Urinary bladder (tissue), 4 donors: ENCODE measurements around the gene ITPK1. TPM values are rescaled to one million over a fixed set of nuclear protein-coding genes. Genes with fewer than 3 reads are reported as not detected.

Experiments
- DNase-seq: peaks from one replicate; pipeline ENCODE4 v3.0.0-alpha.2; 2015; ENCODE audit errors: extremely low spot score
- H3K27ac ChIP-seq: one replicate; pipeline ENCODE4 v1.5.1; 2013; ENCODE audit warnings: low read depth, mild to moderate bottlenecking, moderate library complexity
- H3K36me3 ChIP-seq: one replicate; pipeline ENCODE4 v1.6.1; 2013; ENCODE audit warnings: mild to moderate bottlenecking, moderate library complexity; ENCODE audit not compliant: insufficient read depth
- H3K4me1 ChIP-seq: one replicate; pipeline ENCODE4 v1.6.1; 2013; ENCODE audit warnings: mild to moderate bottlenecking, moderate library complexity; ENCODE audit not compliant: insufficient read depth
- H3K4me3 ChIP-seq: one replicate; pipeline ENCODE4 v1.5.1; 2013; ENCODE audit warnings: low read depth, low read length
- WGBS: extraction: QIAGEN DNeasy Blood & Tissue Kit; methylation state at CpG from one replicate; pipeline ENCODE4 v1.1.7; 2013; 5-methylcytosine and 5-hydroxymethylcytosine counted together
- polyA plus RNA-seq: library from polyadenylated mRNA; stranded (reverse); fragments of 200-250 nt; gene quantifications from one replicate; pipeline ENCODE4 v1.2.3, GENCODE V29; 2013
- total RNA-seq: library from RNA; depleted of rRNA; stranded (reverse); fragments of >200 nt; gene quantifications from one replicate; pipeline ENCODE4 v1.2.3, GENCODE V29; 2014
- donor health status: healthy with polysubstance abuse.
- donor health status: healthy.

The ITPK1 gene
- total and polyA plus RNA-seq, 2 donors, result 15.8 to 109 TPM

DNA sequence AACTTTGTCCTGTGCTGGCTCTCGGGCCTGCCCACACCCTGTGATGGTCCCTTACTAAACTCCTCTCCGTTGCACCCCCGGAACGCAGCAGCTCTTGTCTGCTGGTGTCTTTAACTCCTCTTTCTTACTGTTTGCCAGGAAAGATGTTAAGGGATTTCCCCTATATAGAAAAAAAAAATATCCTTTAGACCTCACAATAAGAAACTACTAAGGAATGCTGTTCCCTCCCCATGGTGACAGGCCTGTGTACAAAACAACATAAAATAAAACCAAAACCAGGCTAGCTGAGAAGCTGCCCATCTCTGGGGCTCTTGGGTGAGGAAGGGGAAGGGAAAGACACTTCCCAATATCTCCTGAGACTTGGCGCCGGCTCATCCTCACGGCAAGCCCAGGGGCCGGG, 97.4 kb downstream of the ITPK1 start:
- Histone ChIP-seq H3K4me1 (no peaks in the 10 kb centered on the region), H3K27ac (no peak overlapping the region)

DNA sequence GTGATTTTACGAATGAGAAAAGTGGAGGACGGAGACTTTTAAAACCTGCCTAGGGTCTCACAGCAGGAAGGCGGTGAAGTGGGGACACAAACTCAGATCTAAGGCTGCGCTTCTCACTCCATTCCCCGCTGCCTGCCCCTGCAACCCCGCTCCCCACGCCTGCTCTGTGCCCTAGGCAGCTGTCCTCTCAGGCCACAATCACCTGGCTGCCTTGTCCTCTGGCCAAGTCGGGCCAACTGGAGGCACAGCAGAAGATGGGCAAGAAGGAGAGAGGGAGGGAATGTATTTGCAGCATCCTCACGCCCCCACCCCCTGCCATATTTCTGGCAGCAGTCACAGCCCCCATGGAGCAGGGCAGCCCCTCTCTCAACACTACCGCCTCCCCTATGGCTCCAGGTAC, 97.8 kb downstream of the ITPK1 start:
- Histone ChIP-seq H3K27ac (no peak overlapping the region), H3K4me1 (no peaks in the 10 kb centered on the region)
- DNase-seq, result no peak

More for the DNA sequence above, 97.4 kb downstream of the ITPK1 start:
- Histone ChIP-seq H3K36me3 (no peaks in the 10 kb centered on the region), H3K4me3 (no peak overlapping the region)
- no peak for DNase-seq
- WGBS, result 47% methylated on average over 8 of the region's 8 CpGs

DNA sequence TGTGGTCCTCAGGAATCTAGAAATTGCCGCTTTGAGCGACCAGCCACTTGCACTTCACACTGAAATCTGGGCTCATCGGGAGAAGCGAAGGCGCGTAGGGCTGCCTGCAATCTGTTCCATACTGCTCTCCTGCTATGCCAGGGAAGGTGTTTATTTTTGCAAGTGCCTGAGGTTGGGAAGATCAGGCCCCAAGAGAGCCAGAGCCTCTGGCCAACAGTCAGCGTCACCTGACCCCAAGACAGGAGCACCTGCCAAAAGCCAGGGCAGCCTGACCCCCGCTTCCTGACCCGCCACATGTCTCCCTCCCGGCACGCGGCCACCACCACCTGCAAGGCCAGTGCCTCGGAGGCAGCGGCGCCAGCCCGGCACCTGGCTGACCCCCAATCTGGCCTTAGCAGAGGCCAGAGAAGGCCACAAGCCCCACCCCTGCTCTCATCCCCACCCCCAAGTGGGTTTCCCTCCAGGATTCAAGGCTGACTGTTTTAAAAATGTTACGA, 98.4 kb downstream of the ITPK1 start:
- Histone ChIP-seq H3K27ac (no peak overlapping the region), H3K4me1 (no peaks in the 10 kb centered on the region), H3K4me3 (no peak overlapping the region), H3K36me3 (no peaks in the 10 kb centered on the region)
- DNase-seq, result no peak
- WGBS, result 77% methylated on average over 17 of the region's 17 CpGs

More for the DNA sequence above, 97.8 kb downstream of the ITPK1 start:
- Histone ChIP-seq H3K36me3 (no peaks in the 10 kb centered on the region), H3K4me3 (no peak overlapping the region)
- 91% methylated on average over 10 of the region's 10 CpGs for WGBS

DNA sequence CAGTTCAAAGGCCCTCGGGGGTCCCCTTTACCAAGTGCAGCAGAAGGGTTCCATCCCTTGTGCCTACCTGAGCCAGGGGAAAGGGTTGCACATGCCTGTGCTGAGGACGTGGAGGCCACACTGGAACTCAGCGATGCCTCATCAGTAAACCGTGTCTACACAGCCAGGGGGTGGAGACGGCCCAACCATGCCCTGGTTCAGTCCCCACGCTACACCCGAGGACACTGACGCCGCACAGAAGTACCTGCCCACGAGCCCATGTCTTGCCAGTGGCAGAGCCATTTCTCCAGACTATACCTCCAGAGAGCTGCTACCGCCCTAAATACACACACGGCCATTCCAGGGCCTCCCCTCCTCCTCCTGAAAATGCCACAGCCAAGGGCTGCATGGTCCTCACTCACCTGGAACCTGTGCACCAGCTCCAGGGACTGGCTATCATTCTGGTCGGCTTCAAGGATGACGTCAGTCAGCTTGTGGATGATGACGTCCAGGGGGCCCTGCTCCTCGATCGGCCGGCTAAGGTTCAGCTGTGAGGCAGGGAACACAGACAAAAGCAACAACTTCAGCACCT, 99.4 kb downstream of the ITPK1 start:
- no peak overlapping the region for H3K4me3 ChIP-seq
- H3K4me1 ChIP-seq, result no peaks in the 10 kb centered on the region
- H3K27ac ChIP-seq, result no peak overlapping the region
- WGBS, result 94% methylated on average over 18 of the region's 18 CpGs
- no peak for DNase-seq
- H3K36me3 ChIP-seq, result no peaks in the 10 kb centered on the region

DNA sequence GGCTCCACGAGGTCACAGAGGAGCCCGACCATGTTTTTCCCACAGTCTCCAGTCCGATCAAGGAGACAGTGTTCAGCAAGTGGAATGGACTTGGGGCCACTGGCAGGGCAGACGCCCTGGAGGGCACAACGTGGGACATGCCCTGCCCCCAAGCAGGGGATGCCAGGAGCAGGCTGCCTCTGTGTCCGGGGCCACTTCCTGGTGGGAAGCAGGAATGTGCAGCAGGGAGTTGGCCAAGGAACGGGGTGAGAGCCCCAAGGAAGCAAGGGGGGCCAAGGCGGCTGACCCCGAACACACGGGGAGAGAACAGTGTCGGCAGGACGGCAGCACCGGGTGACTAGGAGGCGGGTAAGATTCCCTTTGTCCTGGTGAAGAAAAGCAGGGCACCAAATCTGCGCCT, 100.2 kb downstream of the ITPK1 start:
- H3K4me3 ChIP-seq, result no peak overlapping the region
- no peaks in the 10 kb centered on the region for H3K36me3 ChIP-seq
- no peaks in the 10 kb centered on the region for H3K4me1 ChIP-seq
- 87% methylated on average over 15 of the region's 15 CpGs for WGBS
- no peak overlapping the region for H3K27ac ChIP-seq
- DNase-seq, result no peak

DNA sequence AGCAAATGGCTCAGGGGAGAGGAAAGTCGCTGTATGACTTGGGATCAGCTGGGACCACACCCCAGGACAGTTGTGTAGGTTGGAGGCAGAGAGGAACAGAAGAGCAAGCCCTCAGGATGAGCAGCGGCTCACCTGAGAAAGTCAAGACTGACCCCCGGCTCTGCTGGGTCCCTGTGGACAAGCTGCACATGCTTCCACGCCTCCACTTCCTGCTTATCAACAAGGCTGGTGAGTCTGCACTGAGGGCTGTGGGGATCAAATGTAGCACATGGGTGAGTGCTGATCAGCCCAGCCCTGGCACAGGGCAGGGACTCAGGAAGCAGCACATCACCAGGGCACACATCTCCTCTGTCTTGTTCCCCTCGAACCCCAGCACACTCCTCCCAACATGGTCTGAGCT, 100.7 kb downstream of the ITPK1 start:
- WGBS, result 90% methylated on average over 5 of the region's 5 CpGs
- H3K4me3 ChIP-seq, result no peak overlapping the region
- H3K4me1 ChIP-seq, result no peaks in the 10 kb centered on the region
- DNase-seq, result no peak
- no peaks in the 10 kb centered on the region for H3K36me3 ChIP-seq
- no peak overlapping the region for H3K27ac ChIP-seq

DNA sequence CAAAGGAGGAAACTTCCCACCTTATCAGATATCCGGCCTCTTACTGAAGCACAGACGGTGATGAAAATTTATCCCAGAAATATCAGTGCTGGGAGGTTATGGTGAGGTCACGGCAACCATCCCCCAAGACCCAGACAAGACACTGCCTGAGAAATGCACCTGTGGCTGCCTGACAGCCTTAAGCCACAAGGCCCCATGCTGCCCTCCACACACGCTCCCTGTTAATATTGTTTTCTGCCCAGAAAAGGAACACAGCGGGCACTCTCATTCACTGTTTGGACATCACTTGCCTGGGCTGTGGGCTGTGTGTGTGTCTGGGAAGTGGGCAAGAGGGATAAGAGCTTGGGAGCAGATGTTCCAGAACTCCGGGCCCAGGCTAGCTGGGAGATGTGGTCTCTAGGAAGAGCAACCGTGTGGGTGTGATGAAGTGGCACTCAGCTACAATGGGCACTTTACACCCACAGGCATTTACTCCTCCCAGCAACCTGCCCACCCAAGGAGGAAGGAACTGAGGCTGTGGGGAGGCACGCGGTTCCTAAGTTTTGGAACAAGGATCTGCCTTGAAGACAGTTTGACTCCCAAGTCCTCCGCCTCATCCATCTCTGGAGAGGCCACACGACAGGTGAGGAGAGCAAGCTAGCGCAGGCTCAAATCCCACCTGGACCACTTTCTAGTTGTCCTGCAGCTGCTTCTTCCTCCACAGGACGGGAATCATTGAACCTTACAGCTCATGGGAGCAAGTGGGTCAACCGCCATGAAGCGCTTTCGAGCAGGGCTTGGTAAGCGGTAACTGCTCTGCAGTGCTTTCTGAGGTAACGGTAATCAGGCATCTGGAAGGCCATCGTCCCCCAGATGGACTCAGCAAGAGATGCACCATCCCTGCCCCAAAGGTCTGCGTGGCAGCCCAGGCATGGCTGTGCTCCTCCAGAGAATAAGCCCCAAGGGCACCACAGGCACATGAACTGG, 101.4 kb downstream of the ITPK1 start:
- Histone ChIP-seq H3K4me1 (no peaks in the 10 kb centered on the region), H3K4me3 (no peak overlapping the region), H3K27ac (no peak overlapping the region), H3K36me3 (no peaks in the 10 kb centered on the region)
- no peak for DNase-seq
- WGBS, result 91% methylated on average over 20 of the region's 20 CpGs

DNA sequence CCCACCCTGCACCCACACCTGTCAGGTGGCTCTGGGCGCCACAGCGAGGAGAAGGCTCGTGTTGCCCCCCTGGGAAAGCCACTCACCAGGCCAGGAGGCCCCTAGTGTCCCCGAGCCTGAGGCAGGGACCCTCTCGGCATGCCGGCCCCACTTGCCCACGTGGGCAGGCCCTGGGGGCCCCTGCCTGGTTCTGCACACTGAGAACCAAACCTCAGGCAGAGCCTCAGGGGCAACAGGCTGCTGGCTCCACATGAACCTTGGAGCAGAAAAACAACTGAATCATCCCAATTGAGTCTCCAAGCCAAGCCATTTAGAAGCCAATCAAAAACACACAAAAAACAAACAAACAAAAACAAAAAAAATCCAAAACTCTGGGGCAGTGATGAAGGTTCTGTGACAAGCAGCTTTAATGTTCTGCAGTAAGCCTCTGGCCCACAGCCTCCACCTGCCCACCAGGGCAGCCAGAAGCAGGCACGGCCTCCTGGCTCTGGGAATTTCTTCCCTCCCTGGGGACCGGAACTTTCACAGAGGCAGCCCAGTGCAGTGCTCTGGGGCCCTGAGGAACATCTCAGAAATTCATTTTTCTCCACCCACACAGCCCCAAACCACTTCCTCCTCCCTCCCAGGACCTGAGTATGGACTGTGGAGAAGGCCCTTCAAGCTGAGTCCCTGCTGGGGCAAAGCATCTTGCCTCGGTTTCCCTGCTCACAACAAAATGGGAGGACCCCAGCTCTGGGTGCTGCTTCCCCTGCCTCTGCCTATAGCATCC, 102.6 kb downstream of the ITPK1 start:
- Histone ChIP-seq H3K4me3 (no peak overlapping the region), H3K36me3 (no peaks in the 10 kb centered on the region), H3K27ac (no peak overlapping the region), H3K4me1 (no peaks in the 10 kb centered on the region)
- WGBS, result 68% methylated on average over 10 of the region's 10 CpGs
- no peak for DNase-seq

DNA sequence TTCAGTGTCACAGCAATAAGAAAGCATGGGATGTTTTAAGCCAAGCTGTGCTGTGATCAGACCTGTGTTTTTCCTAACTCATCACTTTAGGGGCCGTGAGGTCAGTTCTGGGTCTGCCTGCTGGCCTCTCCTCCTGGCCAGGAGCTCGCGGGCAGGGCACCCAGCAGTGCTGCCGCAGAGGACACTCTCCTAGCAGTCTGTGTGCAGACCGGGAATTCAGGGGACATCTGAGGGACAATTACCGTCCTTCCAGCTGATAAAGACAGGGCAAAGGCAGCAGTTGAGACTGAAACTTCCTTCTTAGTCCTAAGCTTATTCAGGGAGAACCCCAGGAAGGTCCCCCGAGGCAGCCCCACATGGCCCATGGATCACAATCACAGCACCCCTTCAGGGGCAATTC, 103.2 kb downstream of the ITPK1 start:
- Histone ChIP-seq H3K4me1 (no peaks in the 10 kb centered on the region), H3K36me3 (no peaks in the 10 kb centered on the region), H3K4me3 (no peak overlapping the region), H3K27ac (no peak overlapping the region)
- DNase-seq, result no peak
- 90% methylated on average over 7 of the region's 7 CpGs for WGBS

DNA sequence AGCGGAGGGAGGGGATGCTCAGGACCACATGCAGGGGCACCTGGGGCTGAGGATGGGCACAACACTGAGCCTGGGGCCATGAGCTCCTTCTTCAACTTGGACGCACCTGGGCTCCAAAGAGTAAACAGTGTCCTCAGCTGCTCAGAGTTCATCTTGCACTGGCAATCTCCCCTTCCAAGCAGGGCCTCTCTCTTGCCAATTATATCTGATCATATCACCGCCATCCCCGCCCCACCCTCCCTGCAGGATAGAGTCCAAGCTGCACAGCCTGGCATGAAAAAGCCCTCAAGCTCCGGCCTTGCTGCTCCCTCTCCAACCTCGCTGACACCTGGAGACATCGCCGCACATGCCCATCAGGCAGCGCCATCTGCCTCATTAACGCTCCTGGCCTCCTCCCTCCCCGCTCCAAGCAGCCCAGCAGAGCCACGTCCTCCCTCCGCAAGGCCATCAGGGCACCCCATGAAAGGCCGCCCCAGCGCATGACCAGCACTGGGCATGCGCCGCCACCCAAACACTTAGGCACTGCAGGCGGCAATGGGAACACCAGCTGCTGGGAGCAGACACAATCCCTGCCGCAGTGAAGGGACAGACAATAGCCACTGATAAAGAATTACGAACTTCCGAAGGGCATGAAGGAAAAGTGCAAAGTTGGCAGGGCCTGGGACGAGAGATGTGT, 103.9 kb downstream of the ITPK1 start:
- H3K4me1 ChIP-seq, result no peaks in the 10 kb centered on the region
- no peak overlapping the region for H3K4me3 ChIP-seq
- no peak overlapping the region for H3K27ac ChIP-seq
- WGBS, result 90% methylated on average over 22 of the region's 22 CpGs
- no peaks in the 10 kb centered on the region for H3K36me3 ChIP-seq
- no peak for DNase-seq

DNA sequence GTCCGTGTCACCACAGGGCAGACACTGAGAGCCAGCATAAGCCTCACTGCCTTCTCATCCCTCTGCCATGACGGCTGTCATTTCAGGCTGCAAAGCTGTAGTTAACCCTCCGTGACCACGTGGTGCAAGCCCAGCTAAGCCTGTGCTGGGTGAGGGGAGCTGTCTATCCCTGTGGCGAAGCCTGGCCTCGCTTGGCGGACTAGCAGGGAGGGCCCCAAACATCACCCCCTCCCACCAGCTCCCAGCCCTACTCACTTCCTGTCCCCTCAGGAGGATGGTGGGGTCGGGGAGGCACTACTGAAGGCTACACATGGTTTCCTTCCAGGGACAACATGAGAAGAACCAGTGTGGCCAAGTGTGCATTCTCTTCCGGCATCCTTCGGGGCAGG, 104.6 kb downstream of the ITPK1 start:
- DNase-seq, result no peak
- no peaks in the 10 kb centered on the region for H3K36me3 ChIP-seq
- no peak overlapping the region for H3K27ac ChIP-seq
- no peak overlapping the region for H3K4me3 ChIP-seq
- H3K4me1 ChIP-seq, result no peaks in the 10 kb centered on the region
- 81% methylated on average over 10 of the region's 10 CpGs for WGBS

DNA sequence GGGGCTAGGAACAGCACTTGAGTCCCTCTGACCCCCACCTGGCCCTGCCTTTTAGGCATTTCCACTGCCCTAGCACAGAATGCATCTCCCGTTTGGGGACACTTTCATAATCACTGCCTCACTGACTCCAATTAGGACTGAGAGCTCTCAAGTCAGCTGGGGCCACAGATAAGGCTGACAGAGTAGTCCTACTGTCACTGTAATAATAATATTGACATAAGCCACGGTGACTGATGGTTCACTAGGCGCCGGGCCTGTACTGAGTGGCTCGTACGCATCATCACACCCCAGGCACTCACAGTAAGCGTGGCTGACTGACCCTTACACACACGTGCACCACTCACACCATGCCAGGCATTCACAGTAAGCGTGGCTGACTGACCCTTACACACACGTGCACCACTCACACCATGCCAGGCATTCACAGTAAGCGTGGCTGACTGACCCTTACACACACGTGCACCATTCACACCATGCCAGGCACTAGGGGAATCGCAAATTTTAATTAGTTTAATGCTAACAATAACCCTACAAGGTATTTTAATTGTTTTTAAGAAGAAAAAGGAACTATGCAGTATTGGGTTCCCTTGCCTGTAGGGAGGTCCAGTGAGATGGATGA, 105.1 kb downstream of the ITPK1 start:
- 82% methylated on average over 13 of the region's 13 CpGs for WGBS
- Histone ChIP-seq H3K27ac (no peak overlapping the region), H3K4me1 (no peaks in the 10 kb centered on the region), H3K4me3 (no peak overlapping the region), H3K36me3 (no peaks in the 10 kb centered on the region)
- DNase-seq, result no peak

DNA sequence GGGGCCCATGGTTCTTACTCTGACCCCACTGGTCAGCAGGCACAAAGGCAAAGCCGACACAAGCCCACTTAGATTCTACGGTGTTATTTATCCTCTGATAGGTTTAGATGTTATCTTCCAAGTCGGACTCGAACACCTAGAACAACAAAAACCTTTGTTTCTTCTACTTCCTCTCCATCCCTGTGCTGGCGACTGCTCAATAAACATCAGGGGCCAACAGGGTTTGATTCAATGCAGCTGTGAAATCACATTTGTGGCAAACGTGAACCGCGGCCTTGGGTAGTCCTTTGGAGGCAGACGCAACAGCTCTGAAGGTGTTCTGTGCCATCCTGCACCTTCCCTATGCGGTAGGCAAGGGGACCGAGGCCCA, 105.6 kb downstream of the ITPK1 start:
- WGBS, result 81% methylated on average over 11 of the region's 11 CpGs
- H3K27ac ChIP-seq, result no peak overlapping the region
- H3K36me3 ChIP-seq, result no peaks in the 10 kb centered on the region
- no peak overlapping the region for H3K4me3 ChIP-seq
- no peak for DNase-seq
- H3K4me1 ChIP-seq, result no peaks in the 10 kb centered on the region
